SU-DHL-6 (cell line): ENCODE data around the gene UBTD2.
A peak's percentile ranks its signal among the peaks of the same experiment; 100 is the strongest.

Source experiments
- H2AFZ ChIP-seq: fragments of 200-600 bp; sonication (generic); 2 replicates; pipeline ENCODE4 v1.6.1; 2014; ENCODE audit warnings: low read depth, mild to moderate bottlenecking, moderate library complexity, mixed read lengths, antibody characterized with exemption, low read length; ENCODE audit not compliant: severe bottlenecking
- H3F3A ChIP-seq: fragments of 200-600 bp; shearing (Covaris generic); 2 replicates; pipeline ENCODE4 v1.6.0; 2016; ENCODE audit warnings: antibody characterized with exemption, mild to moderate bottlenecking; ENCODE audit not compliant: insufficient read depth
- H3K27ac ChIP-seq: fragments of 200-600 bp; sonication (generic); 2 replicates; pipeline ENCODE4 v1.5.1; 2016; ENCODE audit warnings: low read depth, mild to moderate bottlenecking, low read length, moderate library complexity, mixed read lengths
- H3K27me3 ChIP-seq: fragments of 200-600 bp; sonication (generic), shearing (Covaris generic); 2 replicates; pipeline ENCODE4 v1.6.0; 2014; ENCODE audit warnings: mild to moderate bottlenecking, low read length
- H3K36me3 ChIP-seq: fragments of 200-600 bp; sonication (generic); 2 replicates; pipeline ENCODE4 v1.6.1; 2014; ENCODE audit warnings: mild to moderate bottlenecking, low read length, mixed read lengths
- H3K4me2 ChIP-seq: fragments of 300-600, 200-600 bp; shearing (Covaris generic), sonication (generic); 2 replicates; pipeline ENCODE4 v1.6.0; 2014; ENCODE audit warnings: low read length, low read depth, mild to moderate bottlenecking; ENCODE audit not compliant: poor library complexity, severe bottlenecking
- H3K4me3 ChIP-seq: fragments of 200-600 bp; sonication (generic); 2 replicates; pipeline ENCODE4 v1.5.1; 2014; ENCODE audit warnings: antibody characterized with exemption, low read length, mild to moderate bottlenecking, mixed read lengths; ENCODE audit not compliant: insufficient read depth, poor library complexity, severe bottlenecking
- H3K79me2 ChIP-seq: fragments of 200-600 bp; sonication (generic); 2 replicates; pipeline ENCODE4 v1.6.1; 2014; ENCODE audit warnings: mild to moderate bottlenecking, low read length, moderate library complexity; ENCODE audit not compliant: insufficient read depth
- H3K9ac ChIP-seq: fragments of 200-600 bp; sonication (generic); 2 replicates; pipeline ENCODE4 v1.7.0; 2014; ENCODE audit warnings: mild to moderate bottlenecking, low read length
- H3K9me2 ChIP-seq: fragments of 200-600 bp; sonication (generic); replicated peaks from 2 replicates; pipeline ENCODE4 v1.6.1; 2014; ENCODE audit warnings: low read length; ENCODE audit not compliant: insufficient read depth
- H3K9me3 ChIP-seq: fragments of 200-600 bp; sonication (generic); 2 replicates; pipeline ENCODE4 v1.6.1; 2014; ENCODE audit warnings: low read length, mixed read lengths; ENCODE audit not compliant: insufficient read depth
- H4K20me1 ChIP-seq: fragments of 200-600 bp; sonication (generic); 2 replicates; pipeline ENCODE4 v1.6.1; 2014; ENCODE audit warnings: low read depth, mild to moderate bottlenecking, antibody characterized with exemption, low read length, moderate library complexity, mixed read lengths
- CTCF ChIP-seq: fragments of 200-600 bp; sonication (generic); IDR thresholded peaks from one replicate; pipeline ENCODE4 v1.5.1; 2017; ENCODE audit warnings: antibody characterized with exemption, mild to moderate bottlenecking, low read length, moderate library complexity; ENCODE audit not compliant: insufficient read depth, poor library complexity, severe bottlenecking
- EZH2phosphoT487 ChIP-seq: fragments of 200-600 bp; sonication (generic), shearing (Covaris generic); conservative IDR thresholded peaks from 2 replicates; pipeline ENCODE4 v1.6.1; 2018; ENCODE audit warnings: mild to moderate bottlenecking, antibody characterized with exemption, low read length, moderate library complexity, mixed read lengths

Gene UBTD2

DNA sequence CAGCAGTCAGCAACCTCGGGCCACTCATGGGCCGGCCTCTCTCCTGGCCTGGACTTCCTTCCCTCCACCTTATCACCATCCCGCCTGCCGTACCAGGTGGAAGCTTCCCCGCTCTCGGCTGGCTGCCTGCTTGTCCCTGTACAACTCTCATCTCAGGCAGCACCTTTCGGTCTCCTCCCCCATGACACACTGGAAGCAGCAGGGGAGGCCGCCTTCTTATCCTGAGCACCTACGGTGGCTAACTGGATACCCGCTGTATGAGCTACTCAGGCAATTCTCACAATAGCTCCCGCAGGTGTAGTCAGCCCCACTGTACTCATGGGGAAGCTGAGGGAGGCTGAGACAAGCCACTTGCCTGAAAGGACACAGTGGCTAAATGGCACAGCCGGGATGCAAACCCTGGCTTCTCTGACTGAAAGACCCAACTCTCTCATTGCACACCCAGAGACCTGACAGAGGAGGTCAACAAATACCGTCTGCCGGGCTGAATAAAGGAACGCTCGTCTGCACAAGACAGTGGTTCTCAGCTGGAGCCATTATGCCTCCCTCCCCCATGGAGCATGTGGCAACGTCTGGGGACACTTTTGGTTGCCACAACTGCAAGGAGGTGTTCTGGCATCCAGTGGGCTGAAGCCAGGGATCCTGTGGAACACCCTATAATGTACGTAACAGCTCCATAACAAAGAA lies 105.1 kb downstream of the UBTD2 start:
- Histone ChIP-seq H3K27ac (peak overlapping the region; percentile 80), H3K36me3 (no peaks in the 10 kb centered on the region), H3K4me2 (peak overlapping the region; percentile 71), H3K27me3 (no peaks in the 10 kb centered on the region), H4K20me1 (no peaks in the 10 kb centered on the region), H3K9ac (peak overlapping the region; percentile 58; the same call in 1 of the 2 replicates), H3K9me2 (no peaks in the 10 kb centered on the region), H2AFZ (no peak overlapping the region), H3K9me3 (no peaks in the 10 kb centered on the region), H3K79me2 (peaks cover 89% of the 10 kb centered on the region), H3F3A (peaks cover 31% of the 10 kb centered on the region), H3K4me3 (no peak overlapping the region)
- TF ChIP-seq CTCF (no peak), EZH2phosphoT487 (no peak)

GRCh38 chr5:172177176-172177575 lies 106.4 kb downstream of the UBTD2 start:
- no peak overlapping the region for H3K4me2 ChIP-seq
- TF ChIP-seq CTCF (no peak), EZH2phosphoT487 (no peak)
- H3K27ac ChIP-seq: peak overlapping the region; percentile 39; the same call in 1 of the 2 replicates
- no peaks in the 10 kb centered on the region for H3K36me3 ChIP-seq
- no peaks in the 10 kb centered on the region for H3K9me3 ChIP-seq
- H3K79me2 ChIP-seq: peaks cover 88% of the 10 kb centered on the region
- H3F3A ChIP-seq: peaks cover 31% of the 10 kb centered on the region
- H2AFZ ChIP-seq: no peak overlapping the region
- no peak overlapping the region for H3K9ac ChIP-seq
- no peaks in the 10 kb centered on the region for H4K20me1 ChIP-seq
- no peaks in the 10 kb centered on the region for H3K9me2 ChIP-seq
- no peaks in the 10 kb centered on the region for H3K27me3 ChIP-seq
- no peak overlapping the region for H3K4me3 ChIP-seq

DNA sequence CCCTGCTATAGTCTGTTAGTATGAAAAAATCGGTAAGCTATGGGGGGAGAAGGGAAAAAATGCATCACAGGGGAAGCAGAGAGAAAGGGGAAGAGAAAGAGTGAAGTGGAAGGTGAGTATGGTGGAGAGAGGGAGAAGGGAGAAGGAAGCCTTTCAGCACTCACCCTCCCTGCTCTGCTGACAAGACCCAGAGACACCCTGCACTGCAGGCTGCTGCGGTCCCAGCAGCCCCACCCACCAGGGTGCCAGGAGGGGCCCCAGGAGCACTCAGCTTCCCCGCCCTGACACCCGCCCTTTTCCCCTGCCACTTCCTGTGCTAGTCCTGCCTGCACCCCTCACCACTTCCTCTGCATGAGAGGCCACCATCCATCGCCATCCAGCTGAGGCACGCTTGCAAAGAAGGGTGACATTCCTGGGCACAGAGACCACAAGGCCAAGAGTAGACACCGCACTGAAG lies 108.3 kb downstream of the UBTD2 start:
- peaks cover 84% of the 10 kb centered on the region for H3K79me2 ChIP-seq

More for the DNA sequence above, 108.3 kb downstream of the UBTD2 start:
- TF ChIP-seq EZH2phosphoT487 (no peak), CTCF (no peak)
- H3F3A ChIP-seq: peaks cover 27% of the 10 kb centered on the region
- peak overlapping the region; percentile 55 for H3K4me3 ChIP-seq
- no peaks in the 10 kb centered on the region for H3K27me3 ChIP-seq
- H3K4me2 ChIP-seq: peak overlapping the region; percentile 86
- H3K9ac ChIP-seq: peak overlapping the region; percentile 56
- H4K20me1 ChIP-seq: no peaks in the 10 kb centered on the region
- no peaks in the 10 kb centered on the region for H3K36me3 ChIP-seq
- H2AFZ ChIP-seq: no peak overlapping the region
- no peaks in the 10 kb centered on the region for H3K9me2 ChIP-seq
- H3K27ac ChIP-seq: peak overlapping the region; percentile 78
- H3K9me3 ChIP-seq: no peaks in the 10 kb centered on the region
